GM23248 (cell line): ENCODE results near the gene MICU1.

Source experiments
- EZH2 ChIP-seq: fragments of 200-600 bp; sonication (generic); IDR thresholded peaks from 2 replicates; pipeline ENCODE4 v1.6.1; 2018; ENCODE audit warnings: antibody characterized with exemption, mild to moderate bottlenecking; ENCODE audit not compliant: insufficient read depth, poor library complexity, severe bottlenecking
- EZH2phosphoT487 ChIP-seq: fragments of 200-600 bp; sonication (generic); IDR thresholded peaks from 2 replicates; pipeline ENCODE4 v1.6.1; 2018; ENCODE audit warnings: antibody characterized with exemption, moderate library complexity, mild to moderate bottlenecking, low read depth; ENCODE audit not compliant: insufficient read depth

DNA sequence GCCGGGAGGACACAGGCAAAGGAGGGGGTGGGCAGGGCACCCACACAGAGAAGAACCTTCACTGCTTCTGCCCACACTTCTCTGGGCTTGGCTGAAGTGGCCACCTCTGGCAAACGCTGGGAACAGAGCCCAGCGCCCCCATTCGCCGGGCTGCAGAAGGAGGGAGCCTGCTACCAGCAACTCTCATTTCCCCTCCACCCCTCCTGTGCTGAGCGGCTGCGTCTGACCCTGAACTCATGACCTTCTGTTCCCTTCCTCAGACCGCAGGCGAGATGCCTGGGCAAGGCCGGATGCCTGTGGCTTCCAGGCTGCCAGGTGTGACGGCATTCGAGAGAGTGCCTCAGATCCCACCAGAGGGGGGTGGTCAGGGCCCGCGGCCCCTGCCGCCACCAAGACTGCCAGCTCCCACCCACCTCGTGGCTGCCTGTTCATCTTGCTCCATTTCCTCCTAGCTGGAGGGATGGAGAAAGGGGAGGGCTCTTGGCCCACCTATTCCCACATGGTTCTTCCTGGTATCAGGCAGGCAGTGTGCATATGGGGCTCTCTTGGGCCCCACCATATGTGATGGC lies 291.0 kb downstream of the MICU1 start:
- TF ChIP-seq EZH2 (no peak), EZH2phosphoT487 (no peak)
